NB4 (cell line): ENCODE results near the gene ENTR1.

Source experiments
- DNase-seq: peaks from one replicate; pipeline ENCODE4 v3.0.0; 2010; ENCODE audit warnings: low read depth
- H3K4me3 ChIP-seq: one replicate; pipeline ENCODE4 v1.5.1; 2011; ENCODE audit warnings: mild to moderate bottlenecking, low read depth, low read length, moderate library complexity
- MAX ChIP-seq: IDR thresholded peaks from 2 replicates; pipeline ENCODE4 v1.6.1; 2011; ENCODE audit warnings: low read depth, low read length
- MYC ChIP-seq: IDR thresholded peaks from 2 replicates; pipeline ENCODE4 v1.6.1; 2011; ENCODE audit warnings: low read depth, low read length
- POLR2A ChIP-seq: IDR thresholded peaks from 2 replicates; pipeline ENCODE4 v1.6.1; 2011; ENCODE audit warnings: mild to moderate bottlenecking; ENCODE audit not compliant: insufficient read length; ENCODE audit errors: extremely low read depth
- TF ChIP-seq, protein P1 (sequence below): IDR thresholded peaks from one replicate; pipeline ENCODE4 v1.5.1; 2012; ENCODE audit warnings: low read depth, low read length

ENTR1 gene

DNA sequence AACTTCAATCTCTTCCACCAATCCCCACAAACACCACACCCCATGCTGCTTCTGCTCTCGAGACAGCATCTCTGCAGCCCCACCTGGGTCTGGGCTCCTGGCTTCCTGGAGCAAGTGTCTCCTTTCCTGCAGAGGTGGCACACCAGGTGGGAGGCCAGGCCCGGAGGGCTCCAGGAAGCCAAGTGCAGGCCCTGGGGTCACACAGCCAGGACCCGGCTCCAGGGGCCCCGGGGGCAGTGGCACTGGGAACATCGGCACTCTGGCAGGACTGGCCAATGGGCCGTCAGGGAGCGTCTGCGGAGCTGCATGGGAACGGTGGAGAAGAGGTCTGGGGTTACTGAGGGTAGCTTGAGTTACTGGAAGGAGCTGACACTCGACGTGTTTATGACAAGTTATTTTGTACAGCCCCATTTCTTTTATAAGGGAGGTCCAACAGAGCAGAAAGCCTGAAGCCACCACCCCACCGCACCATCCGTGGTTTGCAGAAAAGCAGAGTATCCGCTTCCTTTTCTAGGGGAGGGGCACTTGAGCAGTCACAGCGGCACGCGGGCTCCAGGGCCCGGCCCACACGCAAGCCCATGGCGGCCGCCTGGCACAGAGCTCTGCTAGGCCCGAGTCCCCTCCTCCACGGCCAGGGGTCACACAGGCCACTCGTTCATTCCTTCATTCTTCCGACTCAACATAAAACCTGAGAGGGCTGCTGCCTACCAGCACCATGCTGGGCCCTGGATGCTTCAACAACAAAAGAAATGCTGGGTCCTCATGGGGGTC, 43.8 kb upstream of the ENTR1 start:
- H3K4me3 ChIP-seq = no peak overlapping the region
- DNase-seq = no peak
- TF ChIP-seq MAX = no peak
- TF ChIP-seq, protein P1, sequence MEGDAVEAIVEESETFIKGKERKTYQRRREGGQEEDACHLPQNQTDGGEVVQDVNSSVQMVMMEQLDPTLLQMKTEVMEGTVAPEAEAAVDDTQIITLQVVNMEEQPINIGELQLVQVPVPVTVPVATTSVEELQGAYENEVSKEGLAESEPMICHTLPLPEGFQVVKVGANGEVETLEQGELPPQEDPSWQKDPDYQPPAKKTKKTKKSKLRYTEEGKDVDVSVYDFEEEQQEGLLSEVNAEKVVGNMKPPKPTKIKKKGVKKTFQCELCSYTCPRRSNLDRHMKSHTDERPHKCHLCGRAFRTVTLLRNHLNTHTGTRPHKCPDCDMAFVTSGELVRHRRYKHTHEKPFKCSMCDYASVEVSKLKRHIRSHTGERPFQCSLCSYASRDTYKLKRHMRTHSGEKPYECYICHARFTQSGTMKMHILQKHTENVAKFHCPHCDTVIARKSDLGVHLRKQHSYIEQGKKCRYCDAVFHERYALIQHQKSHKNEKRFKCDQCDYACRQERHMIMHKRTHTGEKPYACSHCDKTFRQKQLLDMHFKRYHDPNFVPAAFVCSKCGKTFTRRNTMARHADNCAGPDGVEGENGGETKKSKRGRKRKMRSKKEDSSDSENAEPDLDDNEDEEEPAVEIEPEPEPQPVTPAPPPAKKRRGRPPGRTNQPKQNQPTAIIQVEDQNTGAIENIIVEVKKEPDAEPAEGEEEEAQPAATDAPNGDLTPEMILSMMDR = no peak
- no peak for TF ChIP-seq MYC
- TF ChIP-seq POLR2A = no peak

- no peak overlapping the region for H3K4me3 ChIP-seq
- DNase-seq = no peak
- no peak for TF ChIP-seq MYC
Measured at GRCh38 chr9:136453326-136453725, 42.9 kb upstream of the ENTR1 start.

- no peak overlapping the region for H3K4me3 ChIP-seq
- DNase-seq = no peak
- TF ChIP-seq, protein P1 = no peak
- no peak for TF ChIP-seq MAX
- no peak for TF ChIP-seq POLR2A
- no peak for TF ChIP-seq MYC
Measured at GRCh38 chr9:136451221-136451877, 40.9 kb upstream of the ENTR1 start.

DNA sequence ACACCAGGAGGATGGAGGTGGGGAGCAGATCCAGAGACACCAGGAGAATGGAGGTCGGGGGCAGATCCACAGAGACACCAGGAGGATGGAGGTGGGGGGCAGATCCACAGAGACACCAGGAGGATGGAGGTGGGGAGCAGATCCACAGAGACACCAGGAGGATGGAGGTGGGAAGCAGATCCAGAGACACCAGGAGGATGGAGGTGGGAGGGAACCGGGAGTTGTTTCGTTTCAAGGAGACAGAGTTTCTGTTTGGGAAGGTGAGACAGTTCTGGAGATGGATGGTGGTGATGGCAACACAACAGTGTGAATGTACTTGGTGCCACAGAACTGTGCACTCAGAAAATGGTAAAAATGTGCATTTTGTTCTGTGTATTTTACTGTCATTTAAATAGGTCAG, 38.2 kb upstream of the ENTR1 start:
- no peak overlapping the region for H3K4me3 ChIP-seq
- DNase-seq = no peak
- no peak for TF ChIP-seq POLR2A
- no peak for TF ChIP-seq MAX
- TF ChIP-seq MYC = no peak
- TF ChIP-seq, protein P1 = no peak

- no peak overlapping the region for H3K4me3 ChIP-seq
- no peak for TF ChIP-seq POLR2A
- no peak for TF ChIP-seq MAX
- TF ChIP-seq, protein P1 = no peak
- no peak for TF ChIP-seq MYC
- DNase-seq = no peak
Measured at GRCh38 chr9:136447173-136447778, 36.9 kb upstream of the ENTR1 start.

GRCh38 chr9:136445799-136446198, 35.4 kb upstream of the ENTR1 start:
- no peak for TF ChIP-seq POLR2A
- no peak for TF ChIP-seq MAX
- no peak for TF ChIP-seq MYC
- TF ChIP-seq, protein P1 = no peak
- H3K4me3 ChIP-seq = no peak overlapping the region
- no peak for DNase-seq
